IMR-90 (cell line): ENCODE results near the gene PLB1. TPM values are rescaled to one million over a fixed set of nuclear protein-coding genes. Genes with fewer than 3 reads are reported as not detected.

Experiments used
- ATAC-seq: fragments of 200-7000 bp; cut with Tn5 transposase; 2 replicates; pipeline ENCODE4 v1.9.1; 2020; ENCODE audit warnings: low read depth, mild to moderate bottlenecking, moderate library complexity
- BruUV-seq: library from RNA; stranded (reverse); fragments of 400-500 nt; replicated peaks from 2 replicates; lab custom pipeline; 2021; lab: Mats Ljungman, UMichigan
- CTCF ChIA-PET: fragments of 300-600 bp; formaldehyde crosslinking; extraction: SDS; loops from one replicate; lab custom pipeline; 2021; ENCODE audit warnings: antibody characterized with exemption; lab: Yijun Ruan, JAX
- POLR2A ChIA-PET: fragments of 300-600 bp; sonication (Branson Sonifier 250); formaldehyde crosslinking; loops from one replicate; lab custom pipeline; 2022; ENCODE audit warnings: antibody characterized with exemption; ENCODE audit not compliant: unreplicated experiment; lab: Charles Lee
- DNase-seq: peaks from one replicate; pipeline ENCODE4 v3.0.0; 2013
- H2AFZ ChIP-seq: replicated peaks from 2 replicates; pipeline ENCODE3; 2013; ENCODE audit warnings: low read length, mild to moderate bottlenecking; ENCODE audit not compliant: poor library complexity
- H2AK5ac ChIP-seq: 2 replicates; pipeline ENCODE4 v1.6.1; 2013; ENCODE audit warnings: low read depth, low read length, inconsistent platforms
- H2AK9ac ChIP-seq: replicated peaks from 2 replicates; pipeline ENCODE3; 2013; ENCODE audit warnings: mild to moderate bottlenecking, low read depth, low read length, moderate library complexity; ENCODE audit not compliant: poor library complexity
- H2BK120ac ChIP-seq: 2 replicates; pipeline ENCODE4 v1.6.1; 2013; ENCODE audit warnings: low read depth, low read length, inconsistent platforms
- H2BK15ac ChIP-seq: 3 replicates; pipeline ENCODE4 v1.6.1; 2013; ENCODE audit warnings: low read depth, low read length, inconsistent platforms
- H2BK20ac ChIP-seq: 2 replicates; pipeline ENCODE4 v1.6.1; 2013; ENCODE audit warnings: low read depth, mild to moderate bottlenecking, inconsistent platforms, low read length, moderate library complexity
- H2BK5ac ChIP-seq: 2 replicates; pipeline ENCODE4 v1.6.1; 2013; ENCODE audit warnings: mild to moderate bottlenecking, low read depth, low read length, inconsistent platforms; ENCODE audit not compliant: poor library complexity, severe bottlenecking
- H3K14ac ChIP-seq: replicated peaks from 2 replicates; pipeline ENCODE4 v1.6.1; 2013; ENCODE audit warnings: low read depth, low read length, inconsistent platforms
- H3K18ac ChIP-seq: 2 replicates; pipeline ENCODE4 v1.6.1; 2013; ENCODE audit warnings: low read depth, low read length, control low read depth
- H3K23ac ChIP-seq: 2 replicates; pipeline ENCODE4 v1.6.1; 2013; ENCODE audit warnings: low read depth, low read length, inconsistent platforms
- H3K27ac ChIP-seq: 2 replicates; pipeline ENCODE4 v1.5.1; 2013; ENCODE audit warnings: mild to moderate bottlenecking, control low read depth, low read length; ENCODE audit not compliant: insufficient read depth
- H3K27me3 ChIP-seq: 2 replicates; pipeline ENCODE4 v1.6.1; 2013; ENCODE audit warnings: low read length; ENCODE audit not compliant: control insufficient read depth, insufficient read depth
- H3K36me3 ChIP-seq: 2 replicates; pipeline ENCODE4 v1.6.1; 2013; ENCODE audit warnings: low read length, mixed read lengths; ENCODE audit not compliant: control insufficient read depth, insufficient read depth
- H3K4ac ChIP-seq: 2 replicates; pipeline ENCODE4 v1.6.1; 2013; ENCODE audit warnings: low read depth, low read length, inconsistent platforms
- H3K4me1 ChIP-seq: 2 replicates; pipeline ENCODE4 v1.6.1; 2013; ENCODE audit warnings: low read length, mixed read lengths; ENCODE audit not compliant: control insufficient read depth, insufficient read depth
- H3K4me2 ChIP-seq: 2 replicates; pipeline ENCODE4 v1.6.1; 2013; ENCODE audit warnings: low read depth, mild to moderate bottlenecking, control low read depth, low read length, moderate library complexity
- H3K4me3 ChIP-seq: 2 replicates; pipeline ENCODE4 v1.5.1; 2013; ENCODE audit warnings: low read depth, mild to moderate bottlenecking, control low read depth, low read length, moderate library complexity; ENCODE audit not compliant: insufficient read depth
- H3K56ac ChIP-seq: 2 replicates; pipeline ENCODE4 v1.6.1; 2013; ENCODE audit warnings: low read length, inconsistent platforms; ENCODE audit not compliant: insufficient read depth; ENCODE audit errors: extremely low read depth
- H3K79me1 ChIP-seq, 2 experiments: 2 replicates each; pipeline ENCODE4 v1.6.1; 2013; ENCODE audit warnings: low read length in 2 of 2, inconsistent platforms in 1 of 2, low read depth in 1 of 2
- H3K9ac ChIP-seq: 2 replicates; pipeline ENCODE4 v1.6.1; 2013; ENCODE audit warnings: low read depth, low read length, control low read depth
- H3K9me1 ChIP-seq: 2 replicates; pipeline ENCODE4 v1.6.1; 2013; ENCODE audit warnings: low read length, inconsistent platforms; ENCODE audit not compliant: insufficient read depth
- H3K9me3 ChIP-seq: 2 replicates; pipeline ENCODE4 v1.6.1; 2013; ENCODE audit warnings: low read length; ENCODE audit not compliant: control insufficient read depth, insufficient read depth
- H4K20me1 ChIP-seq: 2 replicates; pipeline ENCODE4 v1.6.1; 2013; ENCODE audit warnings: low read length, inconsistent platforms; ENCODE audit not compliant: insufficient read depth
- H4K5ac ChIP-seq: 2 replicates; pipeline ENCODE4 v1.6.1; 2013; ENCODE audit warnings: mild to moderate bottlenecking, low read depth, low read length, control low read depth
- H4K8ac ChIP-seq, 2 experiments: 2 replicates each; pipeline ENCODE4 v1.6.1; 2013; ENCODE audit warnings: low read depth in 2 of 2, low read length in 2 of 2, control low read depth in 1 of 2, inconsistent platforms in 1 of 2
- H4K91ac ChIP-seq: 2 replicates; pipeline ENCODE4 v1.6.1; 2013; ENCODE audit warnings: low read depth, low read length, inconsistent platforms; ENCODE audit not compliant: insufficient read depth
- BHLHE40 ChIP-seq: fragments of 150-350 bp; IDR thresholded peaks from 2 replicates; pipeline ENCODE4 v1.6.1; 2016; ENCODE audit warnings: mild to moderate bottlenecking, low read depth, low read length
- CEBPB ChIP-seq: IDR thresholded peaks from 2 replicates; pipeline ENCODE4 v1.6.1; 2012; ENCODE audit warnings: low read depth, low read length, improper control_type of control experiment
- CHD1 ChIP-seq: IDR thresholded peaks from 2 replicates; pipeline ENCODE4 v1.6.1; 2012; ENCODE audit warnings: low read depth, low read length, improper control_type of control experiment
- MAZ ChIP-seq: IDR thresholded peaks from 2 replicates; pipeline ENCODE4 v1.6.1; 2012; ENCODE audit warnings: low read depth, mild to moderate bottlenecking, low read length, improper control_type of control experiment, moderate library complexity, borderline replicate concordance
- RAD21 ChIP-seq: IDR thresholded peaks from 2 replicates; pipeline ENCODE4 v1.6.1; 2012; ENCODE audit warnings: low read length, improper control_type of control experiment
- RFX5 ChIP-seq: IDR thresholded peaks from 2 replicates; pipeline ENCODE4 v1.8.0; 2012; ENCODE audit warnings: low read depth, mild to moderate bottlenecking, low read length, moderate library complexity
- WGBS, 2 experiments: methylation state at CpG; one replicate each; pipeline versions ENCODE4 v1.1.5 to v1.1.7; 2013; ENCODE audit warnings: missing lambda C conversion rate in 2 of 2; ENCODE audit not compliant: insufficient read length in 1 of 2; ENCODE audit errors: extremely low coverage in 2 of 2; 5-methylcytosine and 5-hydroxymethylcytosine counted together
- dilution Hi-C: fragments of 300-500 bp; cut with HindIII; formaldehyde crosslinking; loops from one replicate; pipeline ENCODE4 v1.14.3; 2018; ENCODE audit warnings: low sequenced_read_pairs; ENCODE audit not compliant: unreplicated experiment
- in situ Hi-C: fragments of 300-500 bp; cut with MboI; formaldehyde crosslinking; loops from 3 replicates; pipeline ENCODE4 v1.14.3; 2019; ENCODE audit warnings: low sequenced_read_pairs, inconsistent platforms, mixed read lengths
- intact Hi-C: fragments of 100-400 bp; cut with micrococcal nuclease; formaldehyde crosslinking; loops from 2 replicates; pipeline ENCODE4 v1.10.0; 2022
- polyA plus RNA-seq, 3 experiments: library from polyadenylated mRNA; depleted of rRNA; stranded (reverse); fragments of >200 nt; gene quantifications; 2 replicates each; pipeline ENCODE4 v1.2.3, GENCODE V29; 2012; ENCODE audit warnings: low replicate concordance in 1 of 3
- total RNA-seq: library from RNA; depleted of rRNA; stranded (reverse); fragments of >200 nt; gene quantifications from 2 replicates; pipeline ENCODE4 v1.2.3, GENCODE V29; 2012

The PLB1 gene
- total and polyA plus RNA-seq, 2 of the 4 experiments (the other 2 are of a cell fraction) = 0.74 to 0.90 TPM

DNA sequence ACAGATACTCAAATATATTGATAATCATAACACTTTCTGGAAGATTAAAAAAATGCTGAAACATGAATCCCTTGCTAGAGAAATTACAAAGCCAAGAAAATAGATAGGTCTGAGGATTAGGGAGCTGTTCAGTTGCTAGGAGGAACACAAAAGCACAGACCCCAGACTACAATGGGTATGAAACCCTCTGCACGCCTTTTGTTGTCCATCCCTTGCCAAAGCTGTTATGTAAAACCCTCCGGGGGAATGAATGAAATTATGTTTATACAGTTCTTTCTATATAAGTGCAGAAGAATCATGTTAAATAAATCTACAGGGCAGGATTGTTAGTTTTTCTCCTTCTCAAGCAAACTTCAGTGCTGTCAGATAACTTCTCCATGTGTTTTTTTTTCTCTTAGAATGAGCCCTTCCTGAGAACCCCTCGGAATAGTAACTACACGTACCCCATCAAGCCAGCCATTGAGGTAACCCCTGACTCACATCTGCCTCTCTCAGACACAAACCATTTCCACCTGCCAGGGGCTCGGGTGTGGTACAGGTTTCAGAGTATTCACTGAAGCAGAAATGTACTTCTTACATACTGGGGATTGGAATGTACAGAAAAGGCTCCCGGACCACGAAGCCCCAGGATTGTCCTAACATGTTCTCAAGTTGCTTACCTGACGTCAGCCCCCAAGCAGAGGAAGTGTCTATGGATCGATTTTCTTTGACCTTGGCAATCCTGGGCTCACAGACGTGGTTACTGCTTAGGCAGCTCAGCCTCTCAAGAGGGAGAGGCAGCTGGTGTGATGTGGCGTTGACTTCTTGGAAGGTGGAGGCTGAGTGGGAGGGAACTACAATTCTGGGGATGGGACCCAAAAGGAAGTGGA is 118.0 kb downstream of the PLB1 start:
- TF ChIP-seq CHD1 (no peak), BHLHE40 (no peak), CEBPB (no peak), RFX5 (no peak), RAD21 (no peak), MAZ (no peak)
- in situ Hi-C loops (no loop called here), dilution Hi-C loops (no loop called here), intact Hi-C loops (no loop called here)
- H3K36me3 ChIP-seq = no peaks in the 10 kb centered on the region
- H3K4me3 ChIP-seq = no peak overlapping the region
- ChIA-PET POLR2A (no interaction called here), CTCF (interaction anchor here (0.7 kb wide), 1 partner anchor 203 kb away, joined by 7 read pairs; no protein-coding TSS in a partner anchor)
- peaks cover 0 to 5% of the 10 kb centered on the region in 2 experiments; a peak in 1 of 4 replicates for H3K79me1 ChIP-seq
- peak overlapping the region in 1 of 2 experiments; percentile 42; a peak in 1 of 4 replicates for H4K8ac ChIP-seq
- H3K18ac ChIP-seq = no peak overlapping the region
- H3K9ac ChIP-seq = no peak overlapping the region
- no peak for ATAC-seq
- H2AK5ac ChIP-seq = peak overlapping the region; percentile 70
- H2BK20ac ChIP-seq = no peak overlapping the region
- no peaks in the 10 kb centered on the region; the same call in 1 of the 2 replicates for H4K20me1 ChIP-seq
- H3K14ac ChIP-seq = peak overlapping the region; percentile 61
- 40% methylated on average over 1 of the region's 11 CpGs; no CpG with 5 or more reads in 1 of the 2 experiments for WGBS, 2 experiments
- H2BK120ac ChIP-seq = peak overlapping the region; percentile 56; the same call in 1 of the 2 replicates
- DNase-seq = peak; percentile 92
- 0 out of 2 replicates have a peak overlapping the region, but pooled peaks have one; percentile 40 for H3K23ac ChIP-seq
- peaks cover 17% of the 10 kb centered on the region for H3K9me1 ChIP-seq
- H2BK5ac ChIP-seq = no peak overlapping the region
- H2AK9ac ChIP-seq = peak overlapping the region; percentile 39
- H3K4ac ChIP-seq = peak overlapping the region; percentile 69
- H3K27ac ChIP-seq = no peak overlapping the region
- H3K56ac ChIP-seq = no peak overlapping the region
- no peaks in the 10 kb centered on the region for H3K27me3 ChIP-seq
- peak overlapping the region; percentile 54; the same call in 2 of the 3 replicates for H2BK15ac ChIP-seq
- peaks cover 13% of the 10 kb centered on the region for H3K4me1 ChIP-seq
- H3K4me2 ChIP-seq = no peak overlapping the region
- BruUV-seq = no TSS peak
- H2AFZ ChIP-seq = peak overlapping the region; percentile 62
- 0 out of 2 replicates have a peak overlapping the region, but pooled peaks have one; percentile 19 for H4K5ac ChIP-seq
- no peaks in the 10 kb centered on the region for H3K9me3 ChIP-seq
- H4K91ac ChIP-seq = 0 out of 2 replicates have a peak overlapping the region, but pooled peaks have one; percentile 27
